ENCODE measurements around the gene OR4F15. TPM values are rescaled to one million over a fixed set of nuclear protein-coding genes. Genes with fewer than 3 reads are reported as not detected.
"Not testable (repeated sequence)": the region's sequence is repeated elsewhere in the genome, so short reads cannot be mapped to it uniquely, and the experiment has no call there.

OR4F15 gene
- total and polyA plus RNA-seq, 2 of the 8 experiments (the other 6 are each of a cell fraction or from before 2014, with no cell fraction given) = not detected

- TF ChIP-seq E2F6 (IDR thresholded peaks at IDR 0.05) = no peak
- no peak for TF ChIP-seq SIRT6 (IDR thresholded peaks at IDR 0.05; ENCODE audit: low read length)
- TF ChIP-seq KDM1A (IDR thresholded peaks at IDR 0.05; ENCODE audit: borderline replicate concordance, low read length) = no peak
- no peak for TF ChIP-seq BRCA1 (IDR thresholded peaks at IDR 0.05; ENCODE audit: low read depth, low read length)
Measured at GRCh38 chr15:101811902-101812301, at the start of gene OR4F15 (continued).

- FAIRE-seq; DNase-seq (ENCODE audit: low read depth in 1 of 2, low spot score in 2 of 2); H3K27ac ChIP-seq (ENCODE audit: low read depth, low read length); H3K23me2 ChIP-seq (ENCODE audit: low read depth, low read length); H2AFZ ChIP-seq (ENCODE audit: low read length); H3K9ac ChIP-seq (replicated peaks in 1 of 4; ENCODE audit: extremely low read depth in 1 of 4, low read depth in 3 of 4, low read length in 3 of 4); H3K79me1 ChIP-seq (ENCODE audit: low read depth, low read length); H3K4me1 ChIP-seq (replicated peaks in 1 of 4; ENCODE audit: control insufficient read depth in 3 of 4, insufficient read depth in 4 of 4, low read length in 3 of 4); H4K20me1 ChIP-seq (replicated peaks in 1 of 2; ENCODE audit: control insufficient read depth in 1 of 2, insufficient read depth in 2 of 2, low read length in 2 of 2); H3K79me2 ChIP-seq (ENCODE audit: control insufficient read depth in 1 of 2, insufficient read depth in 2 of 2, low read length in 2 of 2); CTCF ChIA-PET (ENCODE audit: partially characterized antibody); H3K4me3 ChIP-seq (ENCODE audit: extremely low read depth in 1 of 4, insufficient read depth in 2 of 4, low read depth in 3 of 4, low read length in 4 of 4); H2BK12ac ChIP-seq (ENCODE audit: low read depth, low read length); H4K91ac ChIP-seq (replicated peaks; ENCODE audit: insufficient read length, low read length); H3K23ac ChIP-seq (ENCODE audit: insufficient read length); H3K14ac ChIP-seq (ENCODE audit: insufficient read length); H3K36me3 ChIP-seq (ENCODE audit: control insufficient read depth in 2 of 4, insufficient read depth in 4 of 4, low read length in 3 of 4); H3K4ac ChIP-seq (replicated peaks; ENCODE audit: insufficient read length, low read depth, low read length); POLR2A ChIA-PET (ENCODE audit: partially characterized antibody); H2BK15ac ChIP-seq (ENCODE audit: low read length); H3K4me2 ChIP-seq (ENCODE audit: insufficient read depth in 1 of 2, low read depth in 2 of 2, low read length in 2 of 2); H2BK5ac ChIP-seq (ENCODE audit: low read depth, low read length); H4K8ac ChIP-seq (ENCODE audit: extremely low read depth, insufficient read depth, low read length); H2BK20ac ChIP-seq (ENCODE audit: low read length); H2AK5ac ChIP-seq (ENCODE audit: low read depth, low read length); H3K18ac ChIP-seq (ENCODE audit: extremely low read depth, low read length); H3K27me3 ChIP-seq (replicated peaks in 1 of 4; ENCODE audit: control insufficient read depth in 3 of 4, extremely low read depth in 1 of 4, insufficient read depth in 3 of 4, low read length in 3 of 4); H3K56ac ChIP-seq (replicated peaks; ENCODE audit: insufficient read length, low read depth, low read length); H4K5ac ChIP-seq (ENCODE audit: insufficient read length, low read depth, low read length); H2BK120ac ChIP-seq (replicated peaks; ENCODE audit: low read depth, low read length): not testable (repeated sequence)
- peaks cover 3 to 28% of the 10 kb centered on the region in 2 experiments; a peak in 2 of 4 replicates for H3K9me3 ChIP-seq (ENCODE audit: insufficient read depth in 2 of 2, low read depth in 1 of 2, low read length in 1 of 2)
- 90% methylated on average over 21 of the region's 23 CpGs; no CpG with 5 or more reads in 1 of the 2 experiments for WGBS, 2 experiments (ENCODE audit: extremely low coverage in 1 of 2, insufficient coverage in 1 of 2, insufficient read length in 1 of 2, insufficient replicate concordance in 2 of 2, low coverage in 1 of 2, low lambda C conversion rate in 2 of 2, missing lambda C conversion rate in 1 of 2)
Measured at GRCh38 chr15:101764669-101765339, 47.2 kb upstream of the OR4F15 start.
